ENCODE data around the gene CPAMD8.

DNA sequence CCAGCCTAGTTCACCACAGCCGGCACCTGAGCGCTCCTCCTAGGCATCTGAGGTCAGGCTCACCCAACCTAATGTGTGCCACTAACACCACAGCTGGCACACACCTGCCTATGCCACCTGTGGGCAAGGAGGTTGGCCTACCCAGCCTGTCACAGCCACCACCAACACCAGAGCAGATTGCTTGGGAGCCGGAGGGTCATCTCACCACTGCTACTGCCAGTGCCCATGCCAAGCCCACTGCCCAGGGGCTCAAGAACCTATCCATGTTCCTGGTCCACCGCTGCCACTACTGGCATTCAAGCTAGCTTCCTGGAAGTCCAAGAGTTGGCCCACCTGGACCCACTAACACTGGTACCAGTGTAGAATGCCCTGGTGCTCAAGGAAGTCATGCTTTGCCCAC is 95.3 kb downstream of the CPAMD8 start:
- TF ChIP-seq CTCF (conservative IDR thresholded peaks at IDR 0.05; ENCODE audit: low read length) (no peak), EZH2phosphoT487 (IDR thresholded peaks at IDR 0.05; ENCODE audit: borderline replicate concordance, low read depth, low read length) (no peak)
